Measurements from ENCODE around the gene SLC28A1. TPM values are rescaled to one million over a fixed set of nuclear protein-coding genes. Genes with fewer than 3 reads are reported as not detected.

Gene SLC28A1
- total and polyA plus RNA-seq, 2 donors (not counting 1 experiment from before 2014, with no cell fraction given) = not detected

DNA sequence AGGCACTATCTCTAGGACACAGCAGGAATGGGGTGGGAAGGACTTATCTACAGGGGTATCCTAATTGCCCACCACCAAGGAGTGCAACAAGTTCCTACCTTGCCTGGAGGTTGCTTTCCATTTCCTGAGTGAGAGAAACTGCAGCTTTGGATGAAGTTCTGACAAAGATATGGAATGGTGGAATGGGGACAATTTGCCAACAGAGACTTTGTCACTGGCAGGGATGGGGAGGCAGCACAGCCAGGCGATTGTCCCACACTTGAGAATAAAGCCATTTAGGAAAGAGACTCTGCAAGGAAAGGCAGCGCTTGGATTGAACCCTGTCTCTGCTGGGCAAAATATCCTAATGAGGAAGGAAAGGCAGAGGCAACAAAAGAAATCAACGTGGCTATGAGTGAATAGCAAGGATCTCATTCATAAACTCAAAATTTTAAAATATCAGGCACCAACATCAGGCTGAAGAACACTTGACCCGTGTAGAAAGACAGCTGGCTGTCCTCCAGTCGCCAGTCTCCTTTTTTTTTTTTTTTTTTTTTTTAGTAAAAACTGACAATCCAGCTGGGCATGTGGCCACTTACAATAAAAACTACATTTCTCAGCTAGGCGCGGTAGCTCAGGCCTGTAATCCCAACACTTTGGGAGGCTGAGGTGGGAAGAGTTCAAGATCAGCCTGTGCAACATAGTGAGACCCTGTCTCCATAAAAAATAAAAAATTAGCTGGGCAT, 65.5 kb downstream of the SLC28A1 start:
- Histone ChIP-seq H3K4me2 (replicated peaks; ENCODE audit: low read depth, low read length, poor library complexity, severe bottlenecking) (no peak overlapping the region), H2AFZ (ENCODE audit: insufficient read depth, low read depth, low read length, poor library complexity, severe bottlenecking) (no peak overlapping the region), H3K9ac (ENCODE audit: low read length) (no peak overlapping the region), H3K27ac (ENCODE audit: low read length in 2 of 2) (no peak overlapping the region), H3K9me3 (ENCODE audit: control extremely low read depth in 1 of 3, control insufficient read depth in 2 of 3, insufficient read depth in 1 of 3, low read length in 2 of 3) (peaks cover 0 to 4% (median 0%) of the 10 kb centered on the region in 3 donors), H3K79me2 (ENCODE audit: control insufficient read depth, insufficient read depth, low read length) (no peaks in the 10 kb centered on the region), H3K27me3 (replicated peaks in 1 of 4; ENCODE audit: control extremely low read depth in 1 of 4, control insufficient read depth in 3 of 4, insufficient read depth in 4 of 4, low read length in 3 of 4) (peaks cover 0 to 3% (median 0%) of the 10 kb centered on the region in 4 experiments), H3K4me1 (ENCODE audit: control insufficient read depth in 2 of 2, insufficient read depth in 2 of 2, low read length in 2 of 2) (no peaks in the 10 kb centered on the region), H3K4me3 (ENCODE audit: control extremely low read depth in 1 of 5, extremely low read depth in 1 of 5, insufficient read depth in 1 of 5, low read depth in 2 of 5, low read length in 4 of 5) (no peak overlapping the region), H4K20me1 (ENCODE audit: control insufficient read depth, insufficient read depth, low read length, poor library complexity, severe bottlenecking) (no peaks in the 10 kb centered on the region), H3K36me3 (replicated peaks in 1 of 2; ENCODE audit: control extremely low read depth in 1 of 2, control insufficient read depth in 1 of 2, extremely low read depth in 1 of 2, insufficient read depth in 2 of 2, low read length in 1 of 2) (no peaks in the 10 kb centered on the region)
- 100% methylated on average over 3 of the region's 7 CpGs for WGBS (ENCODE audit: insufficient coverage)
- intact Hi-C loops (cut with micrococcal nuclease) = no loop called here
- no peak overlapping the region for H3K4me3 Mint-ChIP-seq
- no peaks in the 10 kb centered on the region for H3K4me1 Mint-ChIP-seq
- no peaks in the 10 kb centered on the region for H3K9me3 Mint-ChIP-seq (ENCODE audit: insufficient read depth)
- DNase-seq (no peak), ATAC-seq (ENCODE audit: low read depth) (no peak)
- peaks cover 10% of the 10 kb centered on the region for H3K27me3 Mint-ChIP-seq
- ChIA-PET POLR2A (no interaction called here), CTCF (interaction anchor here (1.3 kb wide), 1 partner anchor 94 kb away, joined by 3 read pairs; no protein-coding TSS in a partner anchor)
- TF ChIP-seq EZH2 (IDR thresholded peaks at IDR 0.05; ENCODE audit: borderline replicate concordance, insufficient read depth, low read depth, low read length, poor library complexity, severe bottlenecking) (no peak), CTCF (IDR thresholded peaks at IDR 0.05) (no peak)
- no peak overlapping the region for H3K27ac Mint-ChIP-seq

GRCh38 chr15:84950570-84951111, 66.2 kb downstream of the SLC28A1 start:
- no peaks in the 10 kb centered on the region for H4K20me1 ChIP-seq (ENCODE audit: control insufficient read depth, insufficient read depth, low read length, poor library complexity, severe bottlenecking)
- H2AFZ ChIP-seq (ENCODE audit: insufficient read depth, low read depth, low read length, poor library complexity, severe bottlenecking) = no peak overlapping the region
- Mint-ChIP-seq H3K27me3 (peaks cover 13% of the 10 kb centered on the region), H3K27ac (no peak overlapping the region), H3K4me3 (no peak overlapping the region), H3K9me3 (ENCODE audit: insufficient read depth) (no peaks in the 10 kb centered on the region), H3K4me1 (no peaks in the 10 kb centered on the region)
- no peaks in the 10 kb centered on the region for H3K79me2 ChIP-seq (ENCODE audit: control insufficient read depth, insufficient read depth, low read length)
- TF ChIP-seq EZH2 (IDR thresholded peaks at IDR 0.05; ENCODE audit: borderline replicate concordance, insufficient read depth, low read depth, low read length, poor library complexity, severe bottlenecking) (no peak), CTCF (IDR thresholded peaks at IDR 0.05) (no peak)
- ATAC-seq (ENCODE audit: low read depth) (no peak), DNase-seq (no peak)
- peaks cover 3 to 4% of the 10 kb centered on the region in 2 donors for H3K4me1 ChIP-seq (ENCODE audit: control insufficient read depth in 2 of 2, insufficient read depth in 2 of 2, low read length in 2 of 2)
- POLR2A ChIA-PET = no interaction called here
- no peak overlapping the region for H3K27ac ChIP-seq (ENCODE audit: low read length in 2 of 2)
- H3K4me3 ChIP-seq (ENCODE audit: control extremely low read depth in 1 of 5, extremely low read depth in 1 of 5, insufficient read depth in 1 of 5, low read depth in 2 of 5, low read length in 4 of 5) = no peak overlapping the region
- WGBS (ENCODE audit: insufficient coverage) = 92% methylated on average over 7 of the region's 7 CpGs
- H3K9ac ChIP-seq (ENCODE audit: low read length) = no peak overlapping the region
- H3K36me3 ChIP-seq (replicated peaks in 1 of 2; ENCODE audit: control extremely low read depth in 1 of 2, control insufficient read depth in 1 of 2, extremely low read depth in 1 of 2, insufficient read depth in 2 of 2, low read length in 1 of 2) = no peaks in the 10 kb centered on the region
- peaks cover 0 to 10% (median 0%) of the 10 kb centered on the region in 4 experiments for H3K27me3 ChIP-seq (replicated peaks in 1 of 4; ENCODE audit: control extremely low read depth in 1 of 4, control insufficient read depth in 3 of 4, insufficient read depth in 4 of 4, low read length in 3 of 4)
- H3K4me2 ChIP-seq (replicated peaks; ENCODE audit: low read depth, low read length, poor library complexity, severe bottlenecking) = no peak overlapping the region
- intact Hi-C loops (cut with micrococcal nuclease) = no loop called here
- CTCF ChIA-PET = interaction anchor here (1.1 to 1.3 kb wide), 2 partner anchors 25 to 94 kb away, joined by 3 read pairs; no protein-coding TSS in a partner anchor
- H3K9me3 ChIP-seq (ENCODE audit: control extremely low read depth in 1 of 3, control insufficient read depth in 2 of 3, insufficient read depth in 1 of 3, low read length in 2 of 3) = peaks cover 0 to 4% (median 0%) of the 10 kb centered on the region in 3 donors

Data from B cell (primary cell).